ENCODE results near the gene RNF208.
"Not testable (repeated sequence)": the region's sequence is repeated elsewhere in the genome, so short reads cannot be mapped to it uniquely, and the experiment has no call there.

The RNF208 gene

GRCh38 chr9:137222190-137223077 lies at the start of gene RNF208:
Gene RNF208, minus strand, starts transcription at chr9:137222240. Its CDS starts 1,028 bp downstream, at chr9:137221212.
- Mint-ChIP-seq H3K4me1 (ENCODE audit: low read depth) (peaks cover under 1% of the 10 kb centered on the region), H3K36me3 (ENCODE audit: low read depth) (no peaks in the 10 kb centered on the region), H3K4me3 (peak within 1 kb of the TSS; percentile 80), H3K27ac (peak within 1 kb of the TSS; percentile 82), H3K9me3 (no peaks in the 10 kb centered on the region), H3K27me3 (ENCODE audit: low read depth) (no peaks in the 10 kb centered on the region)

- peaks cover 12% of the 10 kb centered on the region for H3K4me1 Mint-ChIP-seq (ENCODE audit: low read depth)
- H3K4me3 Mint-ChIP-seq, result no peak overlapping the region
- H3K36me3 Mint-ChIP-seq (ENCODE audit: low read depth), result peaks cover 23% of the 10 kb centered on the region
- no peaks in the 10 kb centered on the region for H3K9me3 Mint-ChIP-seq
- no peaks in the 10 kb centered on the region for H3K27me3 Mint-ChIP-seq (ENCODE audit: low read depth)
- peak overlapping the region; percentile 24 for H3K27ac Mint-ChIP-seq
These were observed 49.6 kb upstream of the RNF208 start for GRCh38 chr9:137271696-137272076.

GRCh38 chr9:137270929-137271695 lies 49.1 kb upstream of the RNF208 start:
- Mint-ChIP-seq H3K4me1 (ENCODE audit: low read depth) (peaks cover 11% of the 10 kb centered on the region), H3K27me3 (ENCODE audit: low read depth) (no peaks in the 10 kb centered on the region), H3K27ac (peak overlapping the region; percentile 24), H3K36me3 (ENCODE audit: low read depth) (peaks cover 23% of the 10 kb centered on the region), H3K9me3 (no peaks in the 10 kb centered on the region), H3K4me3 (no peak overlapping the region)

GRCh38 chr9:137269231-137269772 lies 47.3 kb upstream of the RNF208 start:
- Mint-ChIP-seq H3K9me3 (no peaks in the 10 kb centered on the region), H3K4me3 (no peak overlapping the region), H3K4me1 (ENCODE audit: low read depth) (peaks cover 7% of the 10 kb centered on the region), H3K36me3 (ENCODE audit: low read depth) (peaks cover 25% of the 10 kb centered on the region), H3K27ac (no peak overlapping the region), H3K27me3 (ENCODE audit: low read depth) (no peaks in the 10 kb centered on the region)

- peak overlapping the region; percentile 4 for H3K4me3 Mint-ChIP-seq
- no peaks in the 10 kb centered on the region for H3K27me3 Mint-ChIP-seq (ENCODE audit: low read depth)
- peaks cover 25% of the 10 kb centered on the region for H3K36me3 Mint-ChIP-seq (ENCODE audit: low read depth)
- H3K27ac Mint-ChIP-seq, result no peak overlapping the region
- peaks cover 7% of the 10 kb centered on the region for H3K4me1 Mint-ChIP-seq (ENCODE audit: low read depth)
- H3K9me3 Mint-ChIP-seq, result no peaks in the 10 kb centered on the region
These were observed 46.6 kb upstream of the RNF208 start for GRCh38 chr9:137268538-137269201.

- Mint-ChIP-seq H3K4me1 (ENCODE audit: low read depth) (peaks cover 7% of the 10 kb centered on the region), H3K36me3 (ENCODE audit: low read depth) (peaks cover 21% of the 10 kb centered on the region), H3K27ac (no peak overlapping the region), H3K4me3 (no peak overlapping the region), H3K9me3 (no peaks in the 10 kb centered on the region), H3K27me3 (ENCODE audit: low read depth) (no peaks in the 10 kb centered on the region)
These were observed 45.9 kb upstream of the RNF208 start for GRCh38 chr9:137267933-137268355.

- Mint-ChIP-seq H3K27ac (no peak overlapping the region), H3K27me3 (ENCODE audit: low read depth) (no peaks in the 10 kb centered on the region), H3K4me3 (no peak overlapping the region), H3K9me3 (no peaks in the 10 kb centered on the region), H3K36me3 (ENCODE audit: low read depth) (peaks cover 21% of the 10 kb centered on the region), H3K4me1 (ENCODE audit: low read depth) (peaks cover 7% of the 10 kb centered on the region)
These were observed 44.8 kb upstream of the RNF208 start for GRCh38 chr9:137266585-137267453.

GRCh38 chr9:137266162-137266527 lies 44.1 kb upstream of the RNF208 start:
- Mint-ChIP-seq H3K4me1 (ENCODE audit: low read depth) (peaks cover 3% of the 10 kb centered on the region), H3K27me3 (ENCODE audit: low read depth) (no peaks in the 10 kb centered on the region), H3K27ac (no peak overlapping the region), H3K4me3 (no peak overlapping the region), H3K9me3 (no peaks in the 10 kb centered on the region), H3K36me3 (ENCODE audit: low read depth) (peaks cover 19% of the 10 kb centered on the region)

GRCh38 chr9:137265496-137266161 lies 43.6 kb upstream of the RNF208 start:
- H3K4me1 Mint-ChIP-seq (ENCODE audit: low read depth), result peaks cover 3% of the 10 kb centered on the region
- H3K27ac Mint-ChIP-seq, result no peak overlapping the region
- no peaks in the 10 kb centered on the region for H3K27me3 Mint-ChIP-seq (ENCODE audit: low read depth)
- peaks cover 19% of the 10 kb centered on the region for H3K36me3 Mint-ChIP-seq (ENCODE audit: low read depth)
- H3K4me3 Mint-ChIP-seq, result no peak overlapping the region
- no peaks in the 10 kb centered on the region for H3K9me3 Mint-ChIP-seq

- Mint-ChIP-seq H3K27ac (no peak overlapping the region), H3K36me3 (ENCODE audit: low read depth) (peaks cover 13% of the 10 kb centered on the region), H3K4me3 (no peak overlapping the region), H3K9me3 (no peaks in the 10 kb centered on the region), H3K27me3 (ENCODE audit: low read depth) (no peaks in the 10 kb centered on the region), H3K4me1 (ENCODE audit: low read depth) (peaks cover 3% of the 10 kb centered on the region)
These were observed 42.0 kb upstream of the RNF208 start for GRCh38 chr9:137264067-137264466.

- H3K4me3 Mint-ChIP-seq, result no peak overlapping the region
- no peak overlapping the region for H3K27ac Mint-ChIP-seq
- H3K36me3 Mint-ChIP-seq (ENCODE audit: low read depth), result peaks cover 9% of the 10 kb centered on the region
- H3K27me3 Mint-ChIP-seq (ENCODE audit: low read depth), result no peaks in the 10 kb centered on the region
- H3K4me1 Mint-ChIP-seq (ENCODE audit: low read depth), result peaks cover under 1% of the 10 kb centered on the region
- H3K9me3 Mint-ChIP-seq, result no peaks in the 10 kb centered on the region
These were observed 41.5 kb upstream of the RNF208 start for GRCh38 chr9:137263506-137263905.

GRCh38 chr9:137262909-137263285 lies 40.9 kb upstream of the RNF208 start:
- no peaks in the 10 kb centered on the region for H3K9me3 Mint-ChIP-seq
- H3K4me1 Mint-ChIP-seq (ENCODE audit: low read depth), result no peaks in the 10 kb centered on the region
- peaks cover 7% of the 10 kb centered on the region for H3K36me3 Mint-ChIP-seq (ENCODE audit: low read depth)
- H3K27me3 Mint-ChIP-seq (ENCODE audit: low read depth), result no peaks in the 10 kb centered on the region
- H3K4me3 Mint-ChIP-seq, result no peak overlapping the region
- no peak overlapping the region for H3K27ac Mint-ChIP-seq

GRCh38 chr9:137262173-137262908 lies 40.3 kb upstream of the RNF208 start:
- not testable (repeated sequence) for H3K4me1 Mint-ChIP-seq (ENCODE audit: low read depth); H3K27me3 Mint-ChIP-seq (ENCODE audit: low read depth); H3K27ac Mint-ChIP-seq; H3K36me3 Mint-ChIP-seq (ENCODE audit: low read depth); H3K4me3 Mint-ChIP-seq; H3K9me3 Mint-ChIP-seq

All from T-helper 1 cell treated with Interleukin-12 subunit alpha and Interleukin-12 subunit beta and Interleukin-4 antibody, amounts not matched to agents 30 μg/mL and 1 μg/mL, for 36 hours (primary cell).